ENCODE measurements around the gene IGFN1.

- TF ChIP-seq CTCF (conservative IDR thresholded peaks at IDR 0.05) (no peak), EZH2 (IDR thresholded peaks at IDR 0.05; ENCODE audit: low read depth) (no peak)
These were observed 43.8 kb upstream of the IGFN1 start for GRCh38 chr1:201146626-201147390.
